Liver (tissue), 9 donors: Measurements from ENCODE around the gene CDC42BPA. TPM values are rescaled to one million over a fixed set of nuclear protein-coding genes. Genes with fewer than 3 reads are reported as not detected.

Experiments used
- DNase-seq: peaks from one replicate; pipeline ENCODE4 v3.0.0-alpha.2; 2017; ENCODE audit warnings: low spot score
- H3K27ac ChIP-seq, 2 donors: one replicate each; pipeline ENCODE4 v1.7.0; 2013; ENCODE audit warnings: inconsistent platforms in 2 of 2, low read length in 2 of 2, control low read depth in 1 of 2, low read depth in 1 of 2, mild to moderate bottlenecking in 1 of 2
- H3K27me3 ChIP-seq, 4 donors: one replicate each; pipeline versions ENCODE4 v1.6.1 to v1.7.0; 2013; ENCODE audit warnings: low read length in 3 of 4, inconsistent platforms in 1 of 4, mild to moderate bottlenecking in 1 of 4, moderate library complexity in 1 of 4; ENCODE audit not compliant: control insufficient read depth in 4 of 4, insufficient read depth in 4 of 4
- H3K36me3 ChIP-seq, 4 donors: one replicate each; pipeline versions ENCODE4 v1.6.1 to v1.7.0; 2013; ENCODE audit warnings: low read length in 3 of 4, mild to moderate bottlenecking in 3 of 4, low read depth in 1 of 4, moderate library complexity in 1 of 4; ENCODE audit not compliant: control insufficient read depth in 4 of 4, insufficient read depth in 3 of 4
- H3K4me1 ChIP-seq, 4 donors: one replicate each; pipeline versions ENCODE4 v1.6.1 to v1.7.0; 2013; ENCODE audit warnings: low read length in 3 of 4, mild to moderate bottlenecking in 3 of 4, moderate library complexity in 1 of 4; ENCODE audit not compliant: control insufficient read depth in 4 of 4, insufficient read depth in 4 of 4
- H3K4me3 ChIP-seq, 3 donors: one replicate each; pipeline versions ENCODE4 v1.6.1 to v1.7.0; 2013; ENCODE audit warnings: low read length in 3 of 3, control low read depth in 1 of 3, low read depth in 1 of 3, mild to moderate bottlenecking in 1 of 3
- H3K9ac ChIP-seq, 2 donors: one replicate each; pipeline ENCODE4 v1.7.0; 2013; ENCODE audit warnings: low read length in 2 of 2, mild to moderate bottlenecking in 2 of 2, moderate library complexity in 2 of 2, control low read depth in 1 of 2, low read depth in 1 of 2
- H3K9me3 ChIP-seq, 4 donors: one replicate each; pipeline versions ENCODE4 v1.6.1 to v1.7.0; 2013; ENCODE audit warnings: low read length in 3 of 4; ENCODE audit not compliant: control insufficient read depth in 4 of 4
- ATF3 ChIP-seq: IDR thresholded peaks from 2 replicates; pipeline ENCODE4 v1.6.1; 2016; ENCODE audit warnings: antibody characterized with exemption
- CTCF ChIP-seq: fragments of 150-350 bp; IDR thresholded peaks from 2 replicates; pipeline ENCODE4 v1.5.1; 2017; ENCODE audit warnings: improper control_type of control experiment, low read depth, low read length; ENCODE audit not compliant: missing input control
- EGR1 ChIP-seq, 2 donors: IDR thresholded peaks; 2 replicates each; pipeline ENCODE4 v1.6.1; 2016 to 2018; ENCODE audit warnings: antibody characterized with exemption in 2 of 2, low read depth in 2 of 2
- FOXA1 ChIP-seq: IDR thresholded peaks from 2 replicates; pipeline ENCODE4 v1.6.1; 2016; ENCODE audit warnings: antibody characterized with exemption
- FOXA2 ChIP-seq: IDR thresholded peaks from 2 replicates; pipeline ENCODE4 v1.6.1; 2016; ENCODE audit warnings: antibody characterized with exemption
- GABPA ChIP-seq, 2 donors: IDR thresholded peaks in 1 of 2; conservative IDR thresholded peaks in 1 of 2; 2 replicates each; pipeline ENCODE4 v1.6.1; 2016; ENCODE audit warnings: antibody characterized with exemption in 2 of 2, mild to moderate bottlenecking in 1 of 2, moderate library complexity in 1 of 2
- HNF4A ChIP-seq, 2 donors: conservative IDR thresholded peaks; 2 replicates each; pipeline ENCODE4 v1.6.1; 2016; ENCODE audit warnings: antibody characterized with exemption in 2 of 2, mild to moderate bottlenecking in 2 of 2
- HNF4G ChIP-seq: IDR thresholded peaks from 2 replicates; pipeline ENCODE4 v1.6.1; 2016; ENCODE audit warnings: antibody characterized with exemption
- JUND ChIP-seq, 2 donors: IDR thresholded peaks; 2 replicates each; pipeline ENCODE4 v1.6.1; 2016; ENCODE audit warnings: antibody characterized with exemption in 2 of 2
- MAX ChIP-seq: IDR thresholded peaks from 2 replicates; pipeline ENCODE4 v1.6.1; 2016; ENCODE audit warnings: antibody characterized with exemption
- NR2F2 ChIP-seq: IDR thresholded peaks from 2 replicates; pipeline ENCODE4 v1.6.1; 2016; ENCODE audit warnings: antibody characterized with exemption
- RAD21 ChIP-seq, 2 donors: IDR thresholded peaks; 2 replicates each; pipeline ENCODE4 v1.6.1; 2016; ENCODE audit warnings: antibody characterized with exemption in 2 of 2, mild to moderate bottlenecking in 2 of 2
- REST ChIP-seq: IDR thresholded peaks from 2 replicates; pipeline ENCODE4 v1.6.1; 2016; ENCODE audit warnings: antibody characterized with exemption, mild to moderate bottlenecking
- RXRA ChIP-seq, 2 donors: IDR thresholded peaks; 2 replicates each; pipeline ENCODE4 v1.6.1; 2017 to 2018; ENCODE audit warnings: antibody characterized with exemption in 2 of 2, mild to moderate bottlenecking in 1 of 2
- SP1 ChIP-seq: IDR thresholded peaks from 2 replicates; pipeline ENCODE4 v1.6.1; 2018; ENCODE audit warnings: antibody characterized with exemption, mild to moderate bottlenecking
- TAF1 ChIP-seq: conservative IDR thresholded peaks from 2 replicates; pipeline ENCODE4 v1.6.1; 2016; ENCODE audit warnings: antibody characterized with exemption, mild to moderate bottlenecking
- YY1 ChIP-seq: IDR thresholded peaks from 2 replicates; pipeline ENCODE4 v1.6.1; 2016; ENCODE audit warnings: antibody characterized with exemption, mild to moderate bottlenecking
- WGBS: extraction: QIAGEN DNeasy Blood & Tissue Kit; methylation state at CpG from one replicate; pipeline ENCODE4 v1.1.7; 2013; 5-methylcytosine and 5-hydroxymethylcytosine counted together
- polyA plus RNA-seq, 2 donors: library from polyadenylated mRNA; stranded (reverse) in 1 of 2; unstranded in 1 of 2; fragments of 200-250 nt in 1 of 2; fragments of >200 nt in 1 of 2; fragmentation: Nextera tagmentation in 1 of 2; extraction: Ambion mirVana in 1 of 2; gene quantifications; one replicate each; pipeline versions ENCODE4 v1.2.1 to v1.2.3, GENCODE V29; 2013 to 2015
- total RNA-seq, 2 donors: library from RNA; depleted of rRNA; stranded (reverse); fragments of >200 nt; gene quantifications; one replicate each; pipeline ENCODE4 v1.2.3, GENCODE V29; 2014
- TF ChIP-seq, protein P1 (sequence below): IDR thresholded peaks from 2 replicates; pipeline ENCODE4 v1.6.1; 2016; ENCODE audit warnings: antibody characterized with exemption
- donor health status: healthy.
- donor health status: healthy.
- donor health status: healthy.
- donor health status: healthy.
- donor health status: healthy.

Gene CDC42BPA
- total and polyA plus RNA-seq, 4 donors = 5.8 to 39.9 (median 24.3) TPM

- H3K36me3 ChIP-seq = peaks cover 0 to 4% (median 1%) of the 10 kb centered on the region in 4 donors
- H3K4me3 ChIP-seq = no peak overlapping the region
- TF ChIP-seq JUND (IDR thresholded peaks at IDR 0.05) (no peak), RAD21 (IDR thresholded peaks at IDR 0.05) (no peak), YY1 (no peak), CTCF (no peak), HNF4A (conservative IDR thresholded peaks at IDR 0.05) (no peak), FOXA2 (no peak), RXRA (IDR thresholded peaks at IDR 0.05) (no peak), ATF3 (no peak), MAX (no peak), NR2F2 (no peak), HNF4G (no peak), FOXA1 (no peak)
- no peak for DNase-seq
- H3K27ac ChIP-seq = no peak overlapping the region
- H3K9me3 ChIP-seq = no peaks in the 10 kb centered on the region
- no peaks in the 10 kb centered on the region for H3K27me3 ChIP-seq
- H3K9ac ChIP-seq = no peak overlapping the region
- H3K4me1 ChIP-seq = no peaks in the 10 kb centered on the region
These were observed 308.4 kb downstream of the CDC42BPA start for GRCh38 chr1:227009937-227010336.

- peaks cover 0 to 11% (median 9%) of the 10 kb centered on the region in 4 donors for H3K36me3 ChIP-seq
- WGBS = 96% methylated on average over 5 of the region's 5 CpGs
- H3K4me3 ChIP-seq = no peak overlapping the region
- TF ChIP-seq JUND (IDR thresholded peaks at IDR 0.05) (no peak), RXRA (IDR thresholded peaks at IDR 0.05) (no peak), ATF3 (no peak), RAD21 (IDR thresholded peaks at IDR 0.05) (no peak), EGR1 (IDR thresholded peaks at IDR 0.05; ENCODE audit: low read depth in 2 of 2) (no peak), REST (no peak), SP1 (no peak), HNF4A (conservative IDR thresholded peaks at IDR 0.05) (no peak), NR2F2 (no peak), CTCF (no peak), MAX (no peak), GABPA (IDR thresholded peaks at IDR 0.05 in 1 of 2, conservative IDR thresholded peaks at IDR 0.05 in 1 of 2) (no peak), YY1 (no peak), TAF1 (no peak), FOXA1 (no peak), HNF4G (no peak)
- TF ChIP-seq, protein P1, sequence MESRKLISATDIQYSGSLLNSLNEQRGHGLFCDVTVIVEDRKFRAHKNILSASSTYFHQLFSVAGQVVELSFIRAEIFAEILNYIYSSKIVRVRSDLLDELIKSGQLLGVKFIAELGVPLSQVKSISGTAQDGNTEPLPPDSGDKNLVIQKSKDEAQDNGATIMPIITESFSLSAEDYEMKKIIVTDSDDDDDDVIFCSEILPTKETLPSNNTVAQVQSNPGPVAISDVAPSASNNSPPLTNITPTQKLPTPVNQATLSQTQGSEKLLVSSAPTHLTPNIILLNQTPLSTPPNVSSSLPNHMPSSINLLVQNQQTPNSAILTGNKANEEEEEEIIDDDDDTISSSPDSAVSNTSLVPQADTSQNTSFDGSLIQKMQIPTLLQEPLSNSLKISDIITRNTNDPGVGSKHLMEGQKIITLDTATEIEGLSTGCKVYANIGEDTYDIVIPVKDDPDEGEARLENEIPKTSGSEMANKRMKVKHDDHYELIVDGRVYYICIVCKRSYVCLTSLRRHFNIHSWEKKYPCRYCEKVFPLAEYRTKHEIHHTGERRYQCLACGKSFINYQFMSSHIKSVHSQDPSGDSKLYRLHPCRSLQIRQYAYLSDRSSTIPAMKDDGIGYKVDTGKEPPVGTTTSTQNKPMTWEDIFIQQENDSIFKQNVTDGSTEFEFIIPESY = no peak
- no peak overlapping the region for H3K9ac ChIP-seq
- H3K4me1 ChIP-seq = no peaks in the 10 kb centered on the region
- no peak for DNase-seq
- H3K27me3 ChIP-seq = no peaks in the 10 kb centered on the region
- no peaks in the 10 kb centered on the region for H3K9me3 ChIP-seq
- no peak overlapping the region for H3K27ac ChIP-seq
These were observed 312.0 kb downstream of the CDC42BPA start for GRCh38 chr1:227006226-227006796.
